Amniotic stem cell (primary cell): ENCODE measurements around the gene VEGFD.

Source experiments
- DNase-seq: peaks from one replicate; lab custom pipeline; 2025; lab: John Stamatoyannopoulos, UW

Gene VEGFD

DNA sequence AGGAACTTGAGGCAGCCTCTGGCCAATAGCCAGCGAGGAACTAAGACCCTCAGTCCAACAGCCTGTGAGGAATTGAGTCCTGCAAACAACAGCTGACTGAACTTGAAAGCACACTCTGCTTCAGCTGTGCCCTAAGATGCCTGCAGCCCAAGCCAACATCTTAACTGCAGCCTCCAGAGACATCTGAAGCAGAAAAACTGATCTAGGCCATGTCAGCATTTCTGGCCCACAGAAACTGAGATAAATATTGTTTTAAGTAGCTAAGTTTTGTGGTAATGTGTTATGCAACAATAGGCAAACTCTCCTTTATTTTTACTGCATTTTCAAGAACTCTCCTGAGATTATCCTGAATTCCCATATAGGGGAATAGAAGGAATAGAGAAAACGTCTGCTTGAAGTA, 24.5 kb downstream of the VEGFD start:
- no peak for DNase-seq

DNA sequence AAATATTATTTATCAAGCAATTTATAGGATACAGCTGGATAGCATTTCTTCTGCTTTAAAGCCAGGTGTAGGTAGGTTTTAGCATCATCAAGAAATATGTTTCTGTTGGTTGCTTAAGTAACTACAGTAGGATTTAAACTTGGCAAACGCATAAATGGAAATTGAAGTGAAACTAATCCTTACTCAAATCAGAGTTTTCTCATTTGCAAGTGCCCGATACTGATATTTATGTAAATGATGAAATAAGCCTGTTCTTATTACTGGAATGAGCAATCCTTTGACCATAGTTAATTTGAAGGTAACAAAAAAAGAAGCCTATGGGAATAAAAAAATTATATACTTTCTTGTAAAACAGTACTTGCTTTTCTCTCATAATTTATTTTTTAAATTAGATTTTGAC, 25.7 kb downstream of the VEGFD start:
- no peak for DNase-seq

DNA sequence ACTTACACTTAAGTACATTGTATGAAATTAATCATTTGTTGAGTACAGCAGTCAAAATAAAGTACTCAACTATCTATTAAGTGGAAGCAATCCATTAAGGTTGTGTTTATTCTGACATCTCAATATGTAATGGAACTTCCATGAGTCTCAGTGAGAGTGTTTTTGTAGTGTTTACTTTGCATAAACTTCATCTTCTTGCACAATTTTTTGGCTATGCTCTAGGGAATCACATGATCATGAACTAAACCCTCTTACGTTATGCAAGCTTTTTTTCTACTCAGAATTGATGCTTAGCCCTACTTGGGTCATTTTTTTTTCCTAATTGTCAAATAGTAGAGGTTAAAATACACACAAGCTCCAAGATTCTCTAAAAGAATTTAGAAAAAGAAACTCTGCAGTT, 27.8 kb downstream of the VEGFD start:
- no peak for DNase-seq

DNA sequence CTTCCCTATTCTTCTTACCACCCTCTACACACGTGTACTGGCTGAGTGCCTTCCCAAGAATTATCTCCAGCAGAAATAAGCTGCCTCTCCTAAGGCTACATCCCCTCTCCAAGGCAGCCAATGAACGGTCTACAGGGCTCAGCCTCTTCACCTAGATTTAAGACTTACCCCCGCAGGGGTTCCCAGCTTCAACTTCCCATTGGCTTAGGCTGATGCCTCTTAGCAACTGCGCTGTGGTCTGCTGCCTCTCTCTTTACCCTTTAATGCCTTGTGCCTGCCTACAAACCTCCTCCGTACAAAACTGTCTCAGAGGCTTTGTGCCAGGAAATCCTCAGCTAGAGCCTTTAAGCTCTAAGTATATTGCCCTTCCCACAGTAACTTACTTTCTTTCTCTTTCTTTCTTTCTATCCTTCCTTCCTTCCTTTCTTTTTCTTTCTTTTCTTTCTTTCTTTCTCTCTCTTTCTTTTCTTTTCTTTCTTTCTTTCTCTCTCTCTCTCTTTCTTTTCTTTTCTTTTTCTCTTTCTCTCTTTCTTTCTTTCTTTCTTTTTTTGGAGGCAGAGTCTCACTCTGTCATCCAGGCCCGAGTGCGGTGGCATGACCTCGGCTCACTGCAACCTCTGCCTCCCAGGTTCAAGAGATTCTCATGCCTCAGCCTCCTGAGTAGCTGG, 33.8 kb downstream of the VEGFD start:
- no peak for DNase-seq

DNA sequence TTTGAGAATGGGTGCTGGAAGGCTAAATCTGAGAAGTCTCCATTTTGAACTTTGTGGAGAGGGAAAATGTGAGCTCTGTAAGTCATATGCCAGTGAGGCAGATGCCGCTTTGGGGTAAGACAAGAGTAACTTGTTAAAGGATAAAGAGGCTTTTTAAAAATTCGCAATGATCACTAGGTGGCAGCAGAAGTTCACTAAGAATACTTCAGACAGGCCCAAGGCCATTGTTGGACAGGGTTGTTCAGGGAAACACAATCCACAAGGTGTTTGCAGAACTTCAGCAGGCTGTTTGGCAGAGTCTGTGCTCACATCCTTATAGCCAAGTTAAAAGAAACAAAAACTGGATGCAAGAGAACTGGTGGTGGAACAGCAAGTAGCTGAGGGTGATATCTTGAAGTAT, 35.2 kb downstream of the VEGFD start:
- DNase-seq = peak; percentile 36

DNA sequence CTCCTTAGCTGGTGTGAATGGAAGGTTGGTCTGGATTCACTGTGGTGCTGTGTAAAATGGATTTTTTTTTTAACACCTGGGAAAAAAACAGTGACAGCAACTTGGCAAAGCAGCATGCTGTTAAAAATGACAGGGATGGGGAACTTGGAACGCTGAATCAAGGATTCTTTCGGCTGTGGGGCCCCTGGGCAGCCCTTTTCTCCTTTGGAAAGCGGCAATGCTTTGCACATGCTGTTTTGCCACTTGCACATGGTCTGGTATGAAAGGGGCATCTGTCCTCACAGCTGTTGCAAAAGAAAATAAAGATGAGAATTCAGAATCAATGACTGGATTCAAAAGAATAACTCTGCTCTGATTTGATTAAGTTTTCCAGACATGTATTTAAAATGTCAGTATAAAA, 38.2 kb downstream of the VEGFD start:
- DNase-seq = no peak

DNA sequence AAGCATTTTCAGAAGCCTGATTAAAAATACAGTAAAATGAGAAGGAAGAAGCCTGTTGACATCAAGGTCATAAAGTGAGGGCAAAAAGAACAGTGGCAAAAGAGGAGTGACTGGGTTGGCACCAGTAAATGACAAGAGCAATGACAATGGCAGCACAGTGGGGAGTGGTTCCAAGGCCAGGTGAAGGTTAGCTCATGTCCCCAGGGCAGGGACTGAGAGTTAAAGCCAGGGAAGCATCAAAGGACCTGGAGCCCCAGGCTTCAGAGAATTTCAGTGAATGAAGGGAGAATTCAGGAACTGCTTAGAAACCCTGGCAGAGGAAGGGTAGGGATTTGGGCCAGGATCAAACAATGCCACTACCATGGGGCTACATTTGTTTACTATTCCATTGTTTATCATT, 40.1 kb downstream of the VEGFD start:
- DNase-seq = no peak

DNA sequence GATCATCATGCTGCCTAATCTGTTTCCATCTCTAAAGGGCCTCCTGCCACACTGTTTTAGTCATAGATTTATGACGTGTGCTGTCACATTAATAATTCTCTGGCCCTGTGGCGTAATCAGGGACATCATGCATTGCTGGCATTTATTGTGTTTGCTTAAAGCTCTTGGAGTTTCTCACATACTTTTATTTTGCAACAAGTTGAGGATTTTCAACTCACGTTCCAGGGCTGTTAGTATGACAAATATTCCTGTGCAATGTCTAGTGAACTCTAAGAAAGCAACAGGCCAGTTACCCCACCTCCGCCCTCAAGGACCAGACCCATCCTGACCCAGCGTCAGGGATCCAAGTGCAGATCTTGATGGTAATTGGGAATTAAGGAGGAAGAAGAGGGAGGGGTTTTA, 41.1 kb downstream of the VEGFD start:
- DNase-seq = no peak

DNA sequence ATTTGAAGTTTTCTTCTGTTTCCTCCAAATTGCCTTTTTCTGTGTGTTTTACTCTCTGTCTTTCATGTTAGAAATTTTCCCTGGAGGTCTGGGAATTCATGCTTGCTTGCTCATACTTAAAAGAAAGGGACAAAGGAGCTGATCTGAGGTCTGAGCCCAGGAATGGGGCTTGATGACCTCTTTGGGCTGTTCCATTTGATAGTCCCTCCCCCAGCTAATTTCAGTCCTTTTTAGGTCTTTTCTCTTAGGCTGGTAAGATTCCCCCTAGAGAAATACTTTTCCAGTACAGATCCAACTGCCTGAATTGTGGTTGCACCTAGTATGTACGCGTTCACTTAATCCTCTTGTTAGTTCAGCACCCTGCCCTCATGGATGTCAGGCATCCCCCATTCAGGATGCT, 43.3 kb downstream of the VEGFD start:
- DNase-seq = no peak

DNA sequence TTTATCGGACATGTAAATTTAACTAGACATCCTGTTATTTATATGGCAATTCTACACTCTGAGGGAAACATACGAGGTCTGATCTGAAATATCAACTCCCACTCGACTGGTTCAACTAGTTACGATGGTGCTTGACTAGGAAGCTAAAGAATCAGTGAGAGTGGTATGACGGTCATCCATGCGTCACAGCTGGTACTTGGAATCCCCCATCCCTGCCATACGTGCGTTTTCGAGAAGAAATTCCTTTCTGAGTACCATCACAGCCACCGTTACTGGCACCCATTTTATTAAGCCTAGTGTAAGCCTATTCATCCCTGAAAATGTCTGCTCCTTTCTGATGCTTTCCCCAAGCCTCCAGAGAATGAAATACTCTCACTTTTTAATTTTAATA, 48.2 kb downstream of the VEGFD start:
- no peak for DNase-seq

DNA sequence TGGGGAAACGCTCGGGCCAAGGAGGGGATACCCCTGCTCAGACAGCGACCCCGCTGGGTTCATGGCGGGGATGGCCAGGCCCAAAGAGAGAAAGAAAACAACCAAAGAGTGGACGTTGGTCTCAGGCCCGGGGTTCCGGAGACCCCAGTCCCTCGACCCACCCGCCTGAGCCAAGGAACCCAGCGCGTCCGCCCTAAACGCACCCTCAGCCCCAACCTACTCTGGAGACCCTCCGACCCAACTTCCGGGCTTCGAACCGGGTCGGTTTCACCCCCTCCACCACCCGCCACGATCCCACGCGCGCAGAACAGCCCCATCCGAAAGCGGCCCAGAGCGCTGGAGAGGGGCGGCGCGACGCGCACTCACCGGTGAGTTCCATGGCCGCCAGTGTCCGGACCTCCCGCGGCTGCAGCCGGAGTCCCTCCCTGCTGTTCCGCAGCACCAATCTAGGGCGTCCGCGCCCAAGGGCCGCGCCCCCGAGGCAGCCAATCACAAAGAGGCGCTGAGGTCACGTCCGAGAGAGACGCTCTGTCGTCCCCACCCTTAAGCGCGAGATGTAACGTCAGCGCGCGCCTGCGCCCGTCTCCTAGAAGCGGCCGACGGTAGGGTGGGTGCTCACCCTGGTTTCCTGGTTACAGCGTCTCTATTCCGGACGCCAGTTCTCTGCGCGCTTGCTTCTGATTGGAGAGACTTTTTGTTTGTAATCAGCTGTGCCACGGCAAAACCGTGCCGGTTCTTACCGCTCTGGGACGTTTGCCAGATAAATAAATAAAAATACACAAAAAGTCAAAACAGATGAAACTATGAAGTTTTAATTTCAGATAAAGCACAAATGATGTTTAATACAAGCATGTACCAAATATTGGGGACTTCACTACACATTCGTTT, 48.8 kb downstream of the VEGFD start, which contains the start of gene PIGA:
PIGA (minus strand) TSS at position 389 of the 888 bp plus-strand sequence. CDS start 3,593 bp downstream, outside the sequence.
- DNase-seq = peak; percentile 93

DNA sequence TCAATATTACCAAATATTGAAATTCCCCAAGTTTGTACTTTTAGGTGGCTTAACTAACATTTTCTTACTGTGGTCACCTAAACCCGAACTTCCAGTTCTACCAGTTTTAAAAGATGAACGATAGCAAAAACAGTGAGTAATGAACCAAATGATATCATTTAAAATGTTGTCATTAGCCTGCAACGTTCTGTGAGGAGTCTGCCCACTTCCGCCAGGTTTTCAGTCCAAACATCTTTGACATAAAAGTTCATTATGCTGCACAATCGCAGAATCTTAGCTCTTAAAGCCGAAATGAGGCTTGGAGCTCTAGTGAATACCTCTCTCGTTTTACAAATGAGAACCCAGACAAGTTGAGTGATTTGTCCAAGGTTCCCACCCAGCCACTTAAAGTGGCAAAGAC, 49.7 kb downstream of the VEGFD start:
- no peak for DNase-seq

DNA sequence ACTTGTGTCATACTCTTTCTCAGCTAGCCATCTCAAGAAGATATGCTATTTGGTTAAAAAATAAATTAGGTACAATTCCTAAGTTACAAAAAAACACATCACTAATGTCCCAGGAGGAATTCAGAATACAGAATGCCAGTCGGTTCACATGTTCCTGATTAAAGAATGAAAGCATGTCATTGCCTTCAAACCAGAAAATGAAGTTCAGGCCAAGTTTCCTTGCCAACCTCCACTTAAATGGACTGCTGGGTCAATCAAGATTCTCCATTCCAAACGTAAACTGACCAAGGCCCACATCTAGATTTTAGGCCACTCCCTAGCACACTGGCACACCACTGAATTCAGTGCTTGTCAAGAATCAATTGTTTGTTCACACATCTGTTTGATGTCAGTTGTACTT, 55.4 kb downstream of the VEGFD start:
- no peak for DNase-seq

DNA sequence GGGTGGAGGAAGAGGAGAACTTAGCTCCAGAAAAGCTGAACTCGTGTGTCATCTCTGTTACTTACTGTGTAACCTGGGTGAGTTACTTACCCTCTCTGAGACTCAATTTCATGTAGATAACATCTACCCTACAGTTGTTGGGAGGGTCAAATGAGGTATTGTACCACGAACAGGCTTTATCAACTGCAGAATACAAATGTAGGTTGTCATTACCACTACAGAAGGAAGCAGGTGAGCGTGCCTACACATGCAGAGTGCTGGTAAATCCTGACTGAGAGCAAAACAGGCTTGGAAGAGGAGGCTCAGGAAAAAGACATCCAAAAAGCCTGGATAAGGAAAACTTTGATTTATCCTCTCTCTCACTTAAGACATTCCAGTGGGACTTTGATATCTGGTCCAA, 56.1 kb downstream of the VEGFD start:
- no peak for DNase-seq

DNA sequence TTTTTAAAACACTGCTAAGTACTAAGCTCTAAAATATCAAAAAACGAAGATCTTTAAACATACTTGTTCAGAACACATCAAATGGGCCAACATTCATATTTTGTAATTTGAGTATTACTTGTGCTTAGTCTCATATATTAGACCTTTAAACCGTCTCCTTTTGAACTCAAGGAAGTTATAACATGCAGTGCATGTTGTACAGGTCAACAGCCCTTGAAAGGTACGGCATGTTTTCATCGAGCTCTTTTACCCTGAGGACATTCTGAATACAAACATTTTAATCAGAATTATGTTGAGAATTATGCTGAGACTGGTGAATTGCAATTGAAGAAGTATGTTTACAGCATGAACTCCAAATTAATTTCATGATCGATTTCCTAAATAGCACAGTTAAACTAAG, 61.7 kb downstream of the VEGFD start:
- no peak for DNase-seq

DNA sequence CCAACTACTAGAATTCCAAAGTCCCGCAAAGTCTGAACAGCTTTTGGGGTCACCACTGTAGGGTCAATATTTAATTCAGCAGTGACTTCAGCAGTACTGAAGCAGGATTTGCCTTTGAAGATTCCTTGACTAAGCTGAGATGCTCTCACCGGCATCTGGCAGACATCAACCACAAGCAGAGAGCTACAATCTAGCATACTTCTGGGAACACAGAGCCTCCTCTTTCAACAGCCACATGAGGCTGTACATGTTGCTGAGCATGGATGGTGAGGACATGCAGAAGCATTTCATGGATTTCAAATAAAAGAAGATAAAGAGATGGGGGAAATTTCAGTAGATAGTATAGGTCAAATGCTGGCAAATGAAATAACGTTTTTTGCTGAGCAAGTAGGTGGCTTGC, 62.1 kb downstream of the VEGFD start:
- no peak for DNase-seq

DNA sequence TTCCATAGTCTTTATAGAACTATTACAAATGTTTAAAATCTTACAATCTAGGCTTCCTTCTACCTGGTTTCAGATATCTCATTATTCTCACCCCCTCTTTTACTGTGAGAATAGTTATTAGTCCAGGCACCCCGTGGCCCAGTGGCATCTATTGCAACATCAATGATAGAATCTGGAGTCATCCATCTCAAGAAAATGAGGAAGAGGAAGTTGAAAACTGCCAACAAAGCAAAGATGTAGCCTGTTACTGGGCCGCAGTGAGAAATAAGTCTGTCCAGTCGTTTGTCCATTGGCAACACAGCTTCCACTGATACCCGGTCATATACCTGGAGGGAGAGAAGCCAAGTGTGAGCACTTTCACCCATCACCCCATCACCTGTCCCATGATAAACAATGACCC, 62.8 kb downstream of the VEGFD start:
- no peak for DNase-seq

DNA sequence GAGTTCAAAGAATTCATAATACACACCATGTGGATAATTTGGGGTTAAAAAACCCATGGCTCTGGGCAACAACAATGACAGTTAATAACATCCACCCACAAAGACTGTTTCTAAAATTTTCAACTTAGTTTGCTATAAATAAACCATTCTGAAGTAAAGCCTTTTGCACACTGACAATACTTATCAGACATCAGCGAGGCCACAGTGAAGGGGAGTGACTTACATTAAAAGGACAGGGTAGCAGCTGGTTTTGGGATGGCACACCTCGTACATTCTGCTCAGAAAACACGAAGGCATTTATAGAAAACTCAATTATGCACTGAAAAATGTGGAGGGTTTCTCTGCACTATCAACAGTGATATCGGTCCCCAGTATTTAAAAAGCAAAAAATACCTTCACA, 63.9 kb downstream of the VEGFD start:
- DNase-seq = no peak

DNA sequence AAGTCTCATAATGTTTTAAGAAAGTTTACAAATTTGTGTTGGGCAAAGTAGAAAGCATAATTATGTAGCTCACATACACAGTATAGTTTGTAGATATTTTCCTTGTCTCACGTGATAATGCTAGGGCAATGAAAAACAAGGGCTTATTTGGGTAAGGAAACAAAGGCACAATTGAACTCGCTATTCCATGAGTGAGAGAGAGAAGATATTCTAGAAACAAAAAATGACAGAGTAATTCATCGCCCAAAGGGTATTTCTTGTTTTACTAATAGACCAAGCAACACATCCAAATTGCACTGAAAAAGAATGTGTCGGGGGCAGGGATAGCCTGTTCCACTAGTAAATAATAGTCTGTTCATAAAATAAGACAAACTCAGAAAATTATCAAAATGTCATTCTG, 65.1 kb downstream of the VEGFD start:
- no peak for DNase-seq

DNA sequence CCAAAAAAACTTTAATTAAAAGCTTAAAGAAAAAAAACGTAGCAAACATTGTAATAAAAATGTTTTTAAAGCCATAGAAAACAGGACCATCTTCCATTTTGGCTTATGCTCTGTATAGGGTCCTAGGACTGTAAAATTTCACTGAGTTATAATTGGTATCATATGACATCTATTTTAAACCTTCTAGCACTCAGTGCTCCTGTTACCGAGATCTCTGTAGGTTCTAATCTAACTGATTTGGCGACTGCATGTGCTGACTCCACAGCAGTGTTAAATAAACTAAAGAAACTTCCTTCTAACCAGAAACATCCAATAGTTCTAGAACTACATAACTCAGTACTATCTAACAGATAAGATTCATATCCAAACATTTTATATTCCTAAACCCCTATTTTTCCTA, 68.7 kb downstream of the VEGFD start, which contains the start of gene ASB11:
ASB11 (minus strand) TSS at position 132 of the 400 bp plus-strand sequence; CDS start at position 97, 35 bp downstream.
- DNase-seq = no peak

DNA sequence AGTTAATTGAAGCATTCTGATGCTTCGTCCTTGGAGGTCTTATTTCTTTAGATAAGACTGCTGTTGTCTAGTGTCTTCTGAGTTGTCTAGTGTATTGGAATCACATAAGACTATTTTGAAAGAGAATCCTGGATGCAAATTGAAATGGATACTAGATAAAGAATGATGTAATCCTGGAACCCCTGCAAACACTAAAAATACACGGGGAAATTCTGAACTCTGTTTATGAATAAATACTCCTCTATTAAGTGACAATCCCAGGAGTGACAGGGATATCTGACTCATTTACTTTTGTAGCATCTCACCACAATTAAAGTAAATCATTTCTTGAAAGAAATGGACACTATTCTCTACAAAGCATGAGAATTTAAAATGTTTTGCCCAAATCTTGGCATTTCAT, 69.7 kb downstream of the VEGFD start:
- DNase-seq = no peak

DNA sequence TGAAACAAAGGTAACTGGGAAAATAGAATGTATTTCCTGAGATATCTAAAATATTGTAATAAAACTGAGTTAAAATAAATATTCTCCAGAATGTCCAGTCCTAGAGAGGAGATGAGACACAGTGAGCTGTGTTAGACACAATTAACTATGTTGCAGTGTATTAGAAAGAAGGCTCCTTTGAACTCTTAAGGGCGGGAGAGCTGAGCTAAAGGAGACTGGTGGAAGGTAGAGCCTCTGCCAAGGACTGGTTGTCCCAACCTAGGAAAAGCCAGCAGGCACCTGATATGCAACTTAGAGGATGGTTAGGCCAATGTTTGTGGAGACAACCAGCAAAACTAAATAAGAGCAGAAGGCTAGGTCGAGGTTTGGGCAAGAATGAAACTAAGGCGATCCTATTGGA, 73.1 kb downstream of the VEGFD start:
- no peak for DNase-seq

DNA sequence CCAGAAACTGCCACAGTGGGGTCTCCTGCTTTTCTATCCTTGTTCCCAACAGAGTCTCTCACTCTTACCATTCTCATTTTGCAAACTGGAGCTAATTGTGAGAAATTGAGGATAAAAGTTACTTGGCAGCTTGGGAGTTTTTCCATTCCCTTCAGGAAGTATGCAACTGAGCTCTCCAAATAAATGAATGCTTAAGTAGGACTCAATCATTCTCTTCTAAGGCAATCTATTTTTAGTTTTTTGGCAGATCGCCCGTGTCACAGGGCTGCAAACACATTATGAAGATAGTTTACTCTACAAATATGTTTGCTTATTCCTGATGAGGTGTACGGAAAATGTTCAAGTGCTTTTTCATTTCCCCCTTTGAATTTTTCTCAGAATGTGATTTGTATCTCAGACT, 74.1 kb downstream of the VEGFD start:
- DNase-seq = no peak
